Breast epithelium (tissue), 4 donors: ENCODE data around the gene TMPRSS9. TPM values are rescaled to one million over a fixed set of nuclear protein-coding genes. Genes with fewer than 3 reads are reported as not detected.

Source experiments
- DNase-seq, 2 donors: peaks; one replicate each; pipeline ENCODE4 v3.0.0-alpha.2; 2019; ENCODE audit warnings: low spot score in 2 of 2
- H3K27ac ChIP-seq, 2 donors: fragments of 200-600 bp; sonication (generic) in 1 of 2; one replicate each; pipeline ENCODE4 v1.5.1; 2016 to 2019; ENCODE audit warnings: mild to moderate bottlenecking in 1 of 2
- H3K27me3 ChIP-seq, 2 donors: fragments of 200-600 bp; sonication (generic) in 1 of 2; one replicate each; pipeline versions ENCODE4 v1.5.1 to v1.6.0; 2017 to 2019; ENCODE audit warnings: control low read depth in 1 of 2, mild to moderate bottlenecking in 1 of 2
- H3K36me3 ChIP-seq: fragments of 200-600 bp; one replicate; pipeline ENCODE4 v1.5.1; 2019
- H3K4me1 ChIP-seq, 2 donors: fragments of 200-600 bp; sonication (generic); one replicate each; pipeline ENCODE4 v1.5.1; 2016 to 2019; ENCODE audit warnings: control low read depth in 1 of 2
- H3K4me3 ChIP-seq, 3 donors: fragments of 200-600 bp; sonication (generic); 1 replicate in 2 of 3; 2 replicates in 1 of 3; pipeline ENCODE4 v1.5.1; 2016 to 2019; ENCODE audit warnings: mild to moderate bottlenecking in 3 of 3, moderate library complexity in 2 of 3
- H3K9me3 ChIP-seq, 2 donors: fragments of 200-600 bp; sonication (generic) in 1 of 2; one replicate each; pipeline ENCODE4 v1.5.1; 2016 to 2019; ENCODE audit warnings: control low read depth in 1 of 2
- CTCF ChIP-seq, 3 donors: fragments of 450-650 bp; IDR thresholded peaks; one replicate each; pipeline ENCODE4 v1.5.1; 2016 to 2017; ENCODE audit warnings: antibody characterized with exemption in 3 of 3, mild to moderate bottlenecking in 3 of 3, moderate library complexity in 3 of 3
- POLR2A ChIP-seq: fragments of 450-650 bp; IDR thresholded peaks from one replicate; pipeline ENCODE4 v1.6.1; 2016; ENCODE audit warnings: antibody characterized with exemption, mild to moderate bottlenecking, moderate library complexity
- POLR2AphosphoS5 ChIP-seq, 3 donors: sonication (generic); formaldehyde crosslinking; IDR thresholded peaks; one replicate each; pipeline ENCODE4 v1.6.1; 2017; ENCODE audit warnings: antibody characterized with exemption in 3 of 3
- intact Hi-C: fragments of 100-400 bp; cut with DNase I; formaldehyde crosslinking; loops from one replicate; pipeline ENCODE4 v1.15.1; 2023; ENCODE audit warnings: low total_unique reads
- total RNA-seq, 3 donors: library from RNA; depleted of rRNA; stranded (reverse); fragments of >200 nt; gene quantifications; one replicate each; pipeline ENCODE4 v1.1.0, GENCODE V29; 2016

Gene TMPRSS9
- total RNA-seq, 3 donors from 2014 or later, result under 0.01 TPM; not detected in 2

DNA sequence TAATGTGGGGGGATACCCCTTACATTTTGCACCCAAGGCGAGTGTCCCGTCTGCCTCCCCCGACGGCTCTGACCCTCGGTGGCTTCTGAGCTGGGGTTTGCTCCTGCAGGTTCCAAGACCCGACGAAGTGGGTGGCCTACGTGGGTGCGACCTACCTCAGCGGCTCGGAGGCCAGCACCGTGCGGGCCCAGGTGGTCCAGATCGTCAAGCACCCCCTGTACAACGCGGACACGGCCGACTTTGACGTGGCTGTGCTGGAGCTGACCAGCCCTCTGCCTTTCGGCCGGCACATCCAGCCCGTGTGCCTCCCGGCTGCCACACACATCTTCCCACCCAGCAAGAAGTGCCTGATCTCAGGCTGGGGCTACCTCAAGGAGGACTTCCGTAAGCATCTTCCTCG, 48.2 kb downstream of the TMPRSS9 start:
- Histone ChIP-seq H3K9me3 (no peaks in the 10 kb centered on the region), H3K36me3 (no peaks in the 10 kb centered on the region), H3K4me1 (no peaks in the 10 kb centered on the region), H3K27me3 (no peaks in the 10 kb centered on the region), H3K4me3 (no peak overlapping the region), H3K27ac (no peak overlapping the region)
- intact Hi-C loops, result no loop called here
- DNase-seq, result no peak
- no peak for TF ChIP-seq POLR2AphosphoS5 (IDR thresholded peaks at IDR 0.05)
- TF ChIP-seq POLR2A, result no peak
- no peak for TF ChIP-seq CTCF (IDR thresholded peaks at IDR 0.05)

DNA sequence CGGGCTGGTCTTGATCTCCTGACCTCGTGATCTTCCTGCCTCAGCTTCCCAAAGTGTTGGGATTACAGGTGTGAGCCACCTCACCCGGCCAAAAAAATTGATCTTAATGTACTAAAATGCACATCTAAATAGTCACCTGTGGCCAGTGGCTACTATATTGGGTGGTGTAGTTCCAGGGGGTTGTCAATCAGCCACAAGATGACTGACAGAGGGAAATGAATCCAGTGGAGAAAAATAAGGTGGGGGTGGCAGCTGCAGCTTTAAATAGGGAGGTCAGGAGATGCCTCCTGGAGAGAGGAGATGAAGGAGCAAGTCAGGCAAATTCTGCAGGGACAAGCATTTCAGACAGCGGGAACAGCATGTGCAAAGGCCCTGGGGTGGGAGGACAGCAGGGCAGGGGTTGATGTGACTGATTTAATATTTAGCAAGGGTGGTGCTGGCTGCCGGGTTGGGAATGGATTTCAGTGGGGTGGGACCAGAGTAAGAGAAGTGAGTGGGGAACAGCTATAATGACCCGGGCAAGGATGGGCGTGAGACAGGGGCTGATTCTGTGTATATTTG, 49.4 kb downstream of the TMPRSS9 start:
- intact Hi-C loops, result no loop called here
- no peak for DNase-seq
- Histone ChIP-seq H3K9me3 (no peaks in the 10 kb centered on the region), H3K4me1 (no peaks in the 10 kb centered on the region), H3K27ac (no peak overlapping the region), H3K4me3 (no peak overlapping the region), H3K36me3 (no peaks in the 10 kb centered on the region), H3K27me3 (no peaks in the 10 kb centered on the region)
- TF ChIP-seq POLR2AphosphoS5 (IDR thresholded peaks at IDR 0.05) (no peak), POLR2A (no peak), CTCF (IDR thresholded peaks at IDR 0.05) (no peak)

DNA sequence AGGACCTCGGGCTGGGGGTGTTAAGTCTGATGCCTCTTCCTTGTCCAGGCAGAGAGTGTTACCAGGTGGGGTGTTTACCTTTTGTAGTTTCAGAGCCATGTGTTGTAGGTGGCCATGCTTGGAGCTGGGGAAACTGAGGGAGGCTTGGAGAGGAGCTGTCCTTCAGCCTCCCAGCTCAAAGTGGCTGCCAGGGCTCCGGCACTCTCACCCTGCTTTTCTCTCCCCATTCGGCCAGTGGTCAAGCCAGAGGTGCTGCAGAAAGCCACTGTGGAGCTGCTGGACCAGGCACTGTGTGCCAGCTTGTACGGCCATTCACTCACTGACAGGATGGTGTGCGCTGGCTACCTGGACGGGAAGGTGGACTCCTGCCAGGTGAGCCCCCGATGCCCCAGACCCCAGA, 50.0 kb downstream of the TMPRSS9 start:
- no peak for DNase-seq
- Histone ChIP-seq H3K4me1 (no peaks in the 10 kb centered on the region), H3K27ac (no peak overlapping the region), H3K9me3 (no peaks in the 10 kb centered on the region), H3K4me3 (no peak overlapping the region), H3K36me3 (no peaks in the 10 kb centered on the region), H3K27me3 (no peaks in the 10 kb centered on the region)
- TF ChIP-seq POLR2A, result no peak
- intact Hi-C loops, result no loop called here

DNA sequence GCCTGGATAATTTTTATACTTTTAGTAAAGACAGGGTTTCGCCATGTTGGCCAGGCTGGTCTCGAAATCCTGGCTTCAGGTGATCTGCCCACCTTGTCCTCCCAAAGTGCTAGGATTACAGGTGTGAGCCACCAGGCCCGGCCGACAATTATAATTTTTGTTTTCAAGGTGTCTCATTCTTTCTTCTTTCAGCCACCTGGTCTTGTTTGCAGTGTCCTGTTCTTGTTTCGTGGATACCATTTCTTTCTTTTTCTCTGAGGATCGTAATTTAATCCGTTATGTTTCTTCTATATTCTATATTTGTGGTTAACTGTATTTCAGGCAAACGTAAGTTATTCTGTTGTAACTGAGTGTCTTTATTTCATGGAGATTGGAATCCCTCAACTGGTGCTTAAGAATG, 51.6 kb downstream of the TMPRSS9 start:
- Histone ChIP-seq H3K36me3 (no peaks in the 10 kb centered on the region), H3K27me3 (no peaks in the 10 kb centered on the region), H3K4me3 (no peak overlapping the region), H3K9me3 (peaks cover 0 to 3% of the 10 kb centered on the region in 2 donors), H3K4me1 (no peaks in the 10 kb centered on the region), H3K27ac (no peak overlapping the region)
- TF ChIP-seq CTCF (IDR thresholded peaks at IDR 0.05), result no peak
- no peak for TF ChIP-seq POLR2A
- TF ChIP-seq POLR2AphosphoS5 (IDR thresholded peaks at IDR 0.05), result no peak
- intact Hi-C loops, result no loop called here
- DNase-seq, result no peak

- intact Hi-C loops, result no loop called here
- Histone ChIP-seq H3K4me1 (no peaks in the 10 kb centered on the region), H3K27ac (no peak overlapping the region), H3K4me3 (no peak overlapping the region), H3K27me3 (no peaks in the 10 kb centered on the region), H3K36me3 (no peaks in the 10 kb centered on the region), H3K9me3 (peaks cover 0 to 5% of the 10 kb centered on the region in 2 donors)
- no peak for DNase-seq
- TF ChIP-seq CTCF (IDR thresholded peaks at IDR 0.05) (no peak), POLR2AphosphoS5 (IDR thresholded peaks at IDR 0.05) (no peak), POLR2A (no peak)
Observed at GRCh38 chr19:2412449-2412848, 52.4 kb downstream of the TMPRSS9 start.

- intact Hi-C loops, result no loop called here
- Histone ChIP-seq H3K27me3 (no peaks in the 10 kb centered on the region), H3K9me3 (peaks cover 0 to 5% of the 10 kb centered on the region in 2 donors), H3K4me3 (no peak overlapping the region), H3K36me3 (no peaks in the 10 kb centered on the region), H3K4me1 (no peaks in the 10 kb centered on the region), H3K27ac (no peak overlapping the region)
- no peak for DNase-seq
- no peak for TF ChIP-seq CTCF (IDR thresholded peaks at IDR 0.05)
- TF ChIP-seq POLR2A, result no peak
- no peak for TF ChIP-seq POLR2AphosphoS5 (IDR thresholded peaks at IDR 0.05)
Observed at GRCh38 chr19:2413159-2413558, 53.1 kb downstream of the TMPRSS9 start.
